Measurements from ENCODE around the gene TRPM3.

- TF ChIP-seq ESRRA (CRISPR knock-in tag; IDR thresholded peaks at IDR 0.05; ENCODE audit: borderline replicate concordance) (no peak), E2F5 (CRISPR knock-in tag; IDR thresholded peaks at IDR 0.05) (no peak), CTCF (IDR thresholded peaks at IDR 0.05) (no peak), ETV6 (CRISPR knock-in tag; IDR thresholded peaks at IDR 0.05) (no peak), IRF1 (CRISPR knock-in tag; IDR thresholded peaks at IDR 0.05) (no peak), FOXK1 (CRISPR knock-in tag; IDR thresholded peaks at IDR 0.05) (no peak), CBFB (CRISPR knock-in tag; IDR thresholded peaks at IDR 0.05; ENCODE audit: low read depth) (no peak), RELA (CRISPR knock-in tag; IDR thresholded peaks at IDR 0.05; ENCODE audit: borderline replicate concordance) (no peak), ZNF281 (CRISPR knock-in tag; IDR thresholded peaks at IDR 0.05) (no peak), FOXP4 (CRISPR knock-in tag; IDR thresholded peaks at IDR 0.05) (no peak), TEAD4 (CRISPR knock-in tag; IDR thresholded peaks at IDR 0.05) (no peak), MAX (CRISPR knock-in tag; IDR thresholded peaks at IDR 0.05) (no peak)
Measured at GRCh38 chr9:71098801-71099200, 22.6 kb downstream of the TRPM3 start.

Measured in WTC11 (cell line).